Stimulated activated CD4-positive, alpha-beta T cell treated with anti-CD3 and anti-CD28 coated beads, TNF-alpha, amount 100 ng/mL, for 48 hours (primary cell): Measurements from ENCODE around the gene CABS1.

Experiments used
- DNase-seq, 3 donors: peaks; one replicate each; pipeline ENCODE4 v3.0.0-alpha.2; 2020; ENCODE audit warnings: low read depth in 3 of 3

Gene CABS1

DNA sequence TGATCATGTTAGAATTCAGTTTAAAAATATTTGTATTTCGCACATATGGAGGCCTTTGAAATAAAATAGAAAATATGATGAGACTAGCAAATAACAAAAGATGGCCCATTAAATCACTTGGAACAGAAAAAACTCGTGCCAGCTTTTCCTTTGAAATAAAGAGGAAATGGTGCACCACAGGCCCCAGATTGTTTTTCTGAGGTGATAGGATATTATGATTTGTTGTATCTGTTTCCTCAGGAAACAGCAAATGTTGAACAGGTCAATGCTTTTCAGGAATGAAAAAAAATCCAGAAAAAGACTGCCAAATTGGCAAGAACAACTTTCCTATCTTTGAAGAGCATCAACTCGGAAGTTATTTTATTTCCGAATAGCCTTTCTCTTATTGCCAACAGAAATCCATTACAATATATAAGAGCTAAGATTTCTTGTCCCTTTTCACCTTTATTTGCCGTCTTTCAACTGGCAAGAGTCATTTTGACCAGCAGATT, 48.0 kb downstream of the CABS1 start, which contains the start of gene SMR3B:
Gene SMR3B (plus strand): TSS at position 441 of the 491 bp plus-strand sequence. CDS start 1,380 bp downstream, outside the sequence.
- no peak for DNase-seq
